CD4-positive, alpha-beta memory T cell (primary cell): ENCODE measurements around the gene HPS6. TPM values are rescaled to one million over a fixed set of nuclear protein-coding genes. Genes with fewer than 3 reads are reported as not detected.
A peak's percentile ranks its signal among the peaks of the same experiment; 100 is the strongest.
"Not testable (repeated sequence)": the region's sequence is repeated elsewhere in the genome, so short reads cannot be mapped to it uniquely, and the experiment has no call there.

Experiments
- CTCF ChIA-PET: fragments of 350-600 bp; sonication (Branson Sonifier 250); formaldehyde crosslinking; loops from one replicate; lab custom pipeline; 2021; ENCODE audit warnings: inconsistent platforms; ENCODE audit not compliant: partially characterized antibody; lab: Charles Lee
- POLR2A ChIA-PET: fragments of 350-600 bp; sonication (Branson Sonifier 250); formaldehyde crosslinking; loops from one replicate; lab custom pipeline; 2021; ENCODE audit not compliant: partially characterized antibody; lab: Charles Lee
- DNase-seq, 5 donors: peaks; one replicate each; pipeline versions ENCODE4 v3.0.0 to v3.0.0-alpha.2; 2020 to 2022; ENCODE audit warnings: mixed read lengths in 1 of 5
- H3K27ac ChIP-seq: one replicate; pipeline ENCODE4 v1.7.0; 2013; ENCODE audit warnings: low read depth, low read length
- H3K27me3 ChIP-seq: 2 replicates; pipeline ENCODE4 v1.7.0; 2013; ENCODE audit warnings: mild to moderate bottlenecking, low read length, moderate library complexity; ENCODE audit not compliant: insufficient read depth
- H3K36me3 ChIP-seq: 2 replicates; pipeline ENCODE4 v1.7.0; 2013; ENCODE audit warnings: mild to moderate bottlenecking, low read length, moderate library complexity; ENCODE audit not compliant: insufficient read depth
- H3K4me1 ChIP-seq: 2 replicates; pipeline ENCODE4 v1.7.0; 2013; ENCODE audit warnings: mild to moderate bottlenecking, low read length, moderate library complexity; ENCODE audit not compliant: insufficient read depth
- H3K4me3 ChIP-seq, 2 donors: one replicate each; pipeline ENCODE4 v1.7.0; 2013; ENCODE audit warnings: low read length in 2 of 2, mild to moderate bottlenecking in 1 of 2
- H3K9me3 ChIP-seq, 2 donors: one replicate each; pipeline ENCODE4 v1.7.0; 2013; ENCODE audit warnings: low read length in 2 of 2, control low read depth in 1 of 2; ENCODE audit not compliant: control insufficient read depth in 1 of 2
- H3K27ac Mint-ChIP-seq, 7 donors: one replicate each; pipeline ENCODE4 v1.8.0; 2020 to 2021; ENCODE audit warnings: mixed read lengths in 7 of 7, mild to moderate bottlenecking in 6 of 7, inconsistent platforms in 3 of 7, moderate library complexity in 3 of 7
- H3K27me3 Mint-ChIP-seq, 2 donors: one replicate each; pipeline ENCODE4 v1.8.0; 2020 to 2021; ENCODE audit warnings: mixed read lengths in 2 of 2
- H3K36me3 Mint-ChIP-seq, 2 donors: one replicate each; pipeline ENCODE4 v1.8.0; 2020 to 2021; ENCODE audit warnings: mixed read lengths in 2 of 2, inconsistent platforms in 1 of 2, mild to moderate bottlenecking in 1 of 2
- H3K4me1 Mint-ChIP-seq, 4 donors: one replicate each; pipeline ENCODE4 v1.8.0; 2020 to 2021; ENCODE audit warnings: mixed read lengths in 4 of 4, mild to moderate bottlenecking in 1 of 4
- H3K4me3 Mint-ChIP-seq, 8 donors: one replicate each; pipeline ENCODE4 v1.8.0; 2020 to 2021; ENCODE audit warnings: mixed read lengths in 8 of 8, mild to moderate bottlenecking in 7 of 8, moderate library complexity in 6 of 8, inconsistent platforms in 3 of 8
- H3K9me3 Mint-ChIP-seq, 8 donors: one replicate each; pipeline ENCODE4 v1.8.0; 2020 to 2021; ENCODE audit warnings: mixed read lengths in 8 of 8, mild to moderate bottlenecking in 5 of 8, inconsistent platforms in 3 of 8, moderate library complexity in 1 of 8
- intact Hi-C: fragments of 100-400 bp; cut with micrococcal nuclease; formaldehyde crosslinking; loops from one replicate; pipeline ENCODE4 v1.15.1; 2023
- polyA plus RNA-seq, 2 donors: library from polyadenylated mRNA; unstranded; fragments of 300-500 nt; fragmentation: Illumina TruSeq; gene quantifications; one replicate each; pipeline ENCODE4 v1.2.3, GENCODE V29; 2021
- total RNA-seq, 2 experiments: library from RNA; stranded (reverse); gene quantifications; one replicate each; pipeline ENCODE4 v1.2.3, GENCODE V29; 2021

Gene HPS6
- total and polyA plus RNA-seq, 4 experiments from 2014 or later: 25.1 to 27.9 (median 27.1) TPM

DNA sequence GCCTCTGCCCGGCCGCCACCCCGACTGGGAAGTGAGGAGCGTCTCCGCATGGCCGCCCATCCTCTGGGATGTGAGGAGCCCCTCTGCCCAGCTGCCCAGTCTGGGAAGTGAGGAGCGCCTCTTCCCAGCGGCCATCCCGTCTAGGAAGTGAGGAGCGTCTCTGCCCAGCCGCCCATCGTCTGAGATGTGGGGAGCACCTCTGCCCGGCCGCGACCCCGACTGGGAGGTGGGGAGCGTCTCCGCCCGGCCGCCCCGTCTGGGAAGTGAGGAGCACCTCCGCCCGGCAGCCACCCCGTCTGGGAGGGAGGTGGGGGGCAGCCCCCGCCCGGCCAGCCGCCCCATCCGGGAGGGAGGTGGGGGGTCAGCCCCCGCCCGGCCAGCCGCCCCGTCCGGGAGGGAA, 29.3 kb upstream of the HPS6 start:
- H3K4me3 Mint-ChIP-seq: not testable (repeated sequence)

DNA sequence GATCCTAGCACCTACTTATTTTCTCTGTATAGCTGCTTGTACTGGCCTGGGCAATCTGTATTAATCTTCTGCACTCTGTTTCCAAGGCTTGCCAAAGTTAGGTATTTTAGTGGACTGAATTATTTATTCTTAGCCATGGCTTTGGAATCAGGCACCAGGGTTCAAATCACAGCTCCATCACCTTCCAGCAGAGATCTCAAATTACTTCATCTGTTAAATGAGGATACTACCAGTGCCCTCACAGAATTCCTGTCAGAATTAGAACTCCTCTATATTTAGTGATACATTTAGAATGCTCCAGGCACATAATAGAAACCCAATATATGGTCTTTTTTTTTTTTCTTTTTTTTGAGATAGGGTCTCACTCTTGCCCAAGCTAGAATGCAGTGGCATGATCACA, 26.7 kb upstream of the HPS6 start:
- Mint-ChIP-seq H3K9me3 (no peaks in the 10 kb centered on the region), H3K36me3 (peaks cover 20 to 32% of the 10 kb centered on the region in 2 donors), H3K27ac (no peak overlapping the region), H3K4me3 (no peak overlapping the region), H3K4me1 (peaks cover 7 to 15% (median 12%) of the 10 kb centered on the region in 4 donors), H3K27me3 (no peaks in the 10 kb centered on the region)
- POLR2A ChIA-PET: no interaction called here
- Histone ChIP-seq H3K9me3 (no peaks in the 10 kb centered on the region), H3K4me3 (no peak overlapping the region), H3K27me3 (no peaks in the 10 kb centered on the region), H3K27ac (no peak overlapping the region), H3K36me3 (peaks cover 16% of the 10 kb centered on the region), H3K4me1 (peaks cover 7% of the 10 kb centered on the region)
- CTCF ChIA-PET: interaction anchor here (0.7 to 1.2 kb wide), 4 partner anchors 34 to 220 kb away, joined by 3 to 5 read pairs (median 3); partner anchors contain the start of gene OGA
- DNase-seq: no peak
- intact Hi-C loops: no loop called here

More for the DNA sequence above, 29.3 kb upstream of the HPS6 start:
- H3K9me3 Mint-ChIP-seq, H3K9me3 ChIP-seq, DNase-seq, H3K27me3 ChIP-seq, H3K27me3 Mint-ChIP-seq, H3K4me3 ChIP-seq, intact Hi-C loops, H3K4me1 ChIP-seq, H3K4me1 Mint-ChIP-seq, H3K27ac ChIP-seq, POLR2A ChIA-PET, H3K27ac Mint-ChIP-seq: not testable (repeated sequence)
- H3K36me3 ChIP-seq: peaks cover 29% of the 10 kb centered on the region
- CTCF ChIA-PET: interaction anchor here (0.6 kb wide), 1 partner anchor 16 kb away, joined by 5 read pairs; no protein-coding TSS in a partner anchor
- H3K36me3 Mint-ChIP-seq: peaks cover 38 to 51% of the 10 kb centered on the region in 2 donors

DNA sequence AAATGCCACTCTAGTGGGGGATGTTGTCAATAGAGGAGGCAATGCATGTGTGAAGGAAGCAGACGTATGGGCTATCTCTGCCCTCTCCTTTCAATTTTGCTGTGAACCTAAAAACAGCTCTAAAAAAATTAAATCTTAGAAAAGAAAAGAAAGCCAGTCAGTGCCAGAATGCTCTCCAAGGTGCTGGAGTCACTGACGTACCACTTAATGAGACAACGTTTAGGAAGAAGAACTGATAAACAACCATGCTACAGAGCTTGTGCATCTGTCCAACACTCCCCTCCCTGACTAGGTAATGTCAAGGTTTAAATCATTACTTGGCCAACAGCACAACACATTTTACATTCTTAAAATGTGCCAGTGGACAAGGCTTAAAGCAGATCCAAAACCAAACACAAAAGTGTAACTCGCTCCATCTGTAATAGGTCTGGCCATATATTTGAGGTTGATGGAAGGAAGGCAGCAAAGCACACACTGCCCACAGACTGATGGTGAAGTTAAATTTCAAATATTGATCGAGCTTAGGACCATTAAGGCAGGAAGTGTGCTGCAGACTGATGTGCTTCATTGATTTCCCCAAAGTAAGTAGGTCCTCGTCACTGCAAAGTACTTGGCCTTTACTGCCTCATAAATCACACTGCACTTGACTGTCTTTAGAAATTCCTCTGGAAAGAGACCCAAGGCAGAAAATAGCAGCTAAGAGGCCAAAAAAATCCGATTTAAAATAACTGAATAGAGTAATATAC, 24.7 kb upstream of the HPS6 start:
- Mint-ChIP-seq H3K27ac (peak overlapping the region in 1 of 7 donors; percentile 15), H3K9me3 (no peaks in the 10 kb centered on the region), H3K4me1 (peaks cover 14 to 28% (median 21%) of the 10 kb centered on the region in 4 donors), H3K36me3 (peaks cover 14 to 28% of the 10 kb centered on the region in 2 donors), H3K4me3 (no peak overlapping the region), H3K27me3 (no peaks in the 10 kb centered on the region)
- POLR2A ChIA-PET: no interaction called here
- Histone ChIP-seq H3K4me3 (no peak overlapping the region), H3K27me3 (no peaks in the 10 kb centered on the region), H3K36me3 (peaks cover 13% of the 10 kb centered on the region), H3K9me3 (no peaks in the 10 kb centered on the region), H3K27ac (no peak overlapping the region), H3K4me1 (peaks cover 7% of the 10 kb centered on the region)
- CTCF ChIA-PET: interaction anchor here (0.6 to 1.6 kb wide), 4 partner anchors 13 to 199 kb away, joined by 3 to 6 read pairs (median 4); no protein-coding TSS in a partner anchor
- intact Hi-C loops: no loop called here
- no peak for DNase-seq

DNA sequence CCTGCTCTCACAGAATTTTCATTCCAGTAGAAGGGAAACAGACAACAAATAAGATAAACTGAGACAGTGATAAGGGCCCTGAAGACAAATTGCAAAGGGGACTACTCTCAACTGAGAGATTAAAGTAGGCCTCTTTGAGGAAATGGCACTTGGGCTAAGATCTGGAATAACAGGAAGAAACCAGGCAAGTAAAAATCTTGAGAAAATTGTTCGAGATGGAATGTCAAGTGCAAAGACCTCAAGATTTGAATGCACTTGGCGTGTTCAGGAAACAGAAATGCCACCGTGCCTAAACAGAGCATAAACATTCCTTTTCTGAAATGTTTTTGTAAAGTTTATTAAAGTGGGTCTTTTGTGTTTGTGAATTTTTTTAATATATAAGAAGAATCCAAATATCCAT, 19.9 kb upstream of the HPS6 start:
- no peak overlapping the region for H3K4me3 Mint-ChIP-seq
- Histone ChIP-seq H3K27me3 (no peaks in the 10 kb centered on the region), H3K36me3 (no peaks in the 10 kb centered on the region), H3K9me3 (no peaks in the 10 kb centered on the region), H3K4me3 (no peak overlapping the region), H3K27ac (no peak overlapping the region), H3K4me1 (peaks cover 16% of the 10 kb centered on the region)
- H3K27ac Mint-ChIP-seq: no peak overlapping the region
- ChIA-PET CTCF (interaction anchor here (1.7 kb wide), 1 partner anchor 27 kb away, joined by 9 read pairs; no protein-coding TSS in a partner anchor), POLR2A (no interaction called here)
- no peak for DNase-seq
- intact Hi-C loops: no loop called here
- no peaks in the 10 kb centered on the region for H3K9me3 Mint-ChIP-seq
- peaks cover 30 to 62% (median 43%) of the 10 kb centered on the region in 4 donors for H3K4me1 Mint-ChIP-seq
- H3K27me3 Mint-ChIP-seq: no peaks in the 10 kb centered on the region
- H3K36me3 Mint-ChIP-seq: peaks cover 0 to 3% of the 10 kb centered on the region in 2 donors

DNA sequence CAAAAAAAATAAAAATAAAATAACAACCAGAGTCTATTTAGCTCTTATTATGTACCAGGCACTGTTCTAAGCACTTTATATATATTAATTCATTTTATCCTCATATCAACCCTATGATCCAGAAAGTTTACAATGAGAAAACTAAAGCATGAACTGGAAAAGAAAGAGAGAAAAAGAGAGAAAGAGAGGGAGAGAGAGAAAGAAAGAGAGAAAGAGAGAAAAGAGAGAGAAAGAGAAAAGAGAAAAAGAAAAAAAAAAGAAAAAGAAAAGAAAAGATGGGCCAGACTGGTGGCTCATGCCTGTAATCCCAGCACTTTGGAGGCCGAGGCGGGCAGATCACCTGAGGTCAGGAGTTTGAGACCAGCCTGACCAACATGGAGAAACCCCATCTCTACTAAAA, 19.1 kb upstream of the HPS6 start:
- Histone ChIP-seq H3K4me1 (peaks cover 18% of the 10 kb centered on the region), H3K36me3 (no peaks in the 10 kb centered on the region), H3K27me3 (no peaks in the 10 kb centered on the region), H3K9me3 (no peaks in the 10 kb centered on the region), H3K27ac (no peak overlapping the region), H3K4me3 (no peak overlapping the region)
- POLR2A ChIA-PET: no interaction called here
- no peaks in the 10 kb centered on the region for H3K27me3 Mint-ChIP-seq
- DNase-seq: no peak
- peaks cover 0 to 3% of the 10 kb centered on the region in 2 donors for H3K36me3 Mint-ChIP-seq
- H3K4me1 Mint-ChIP-seq: peaks cover 29 to 58% (median 39%) of the 10 kb centered on the region in 4 donors
- intact Hi-C loops: no loop called here
- no peaks in the 10 kb centered on the region for H3K9me3 Mint-ChIP-seq
- CTCF ChIA-PET: no interaction called here
- no peak overlapping the region for H3K27ac Mint-ChIP-seq
- H3K4me3 Mint-ChIP-seq: no peak overlapping the region

DNA sequence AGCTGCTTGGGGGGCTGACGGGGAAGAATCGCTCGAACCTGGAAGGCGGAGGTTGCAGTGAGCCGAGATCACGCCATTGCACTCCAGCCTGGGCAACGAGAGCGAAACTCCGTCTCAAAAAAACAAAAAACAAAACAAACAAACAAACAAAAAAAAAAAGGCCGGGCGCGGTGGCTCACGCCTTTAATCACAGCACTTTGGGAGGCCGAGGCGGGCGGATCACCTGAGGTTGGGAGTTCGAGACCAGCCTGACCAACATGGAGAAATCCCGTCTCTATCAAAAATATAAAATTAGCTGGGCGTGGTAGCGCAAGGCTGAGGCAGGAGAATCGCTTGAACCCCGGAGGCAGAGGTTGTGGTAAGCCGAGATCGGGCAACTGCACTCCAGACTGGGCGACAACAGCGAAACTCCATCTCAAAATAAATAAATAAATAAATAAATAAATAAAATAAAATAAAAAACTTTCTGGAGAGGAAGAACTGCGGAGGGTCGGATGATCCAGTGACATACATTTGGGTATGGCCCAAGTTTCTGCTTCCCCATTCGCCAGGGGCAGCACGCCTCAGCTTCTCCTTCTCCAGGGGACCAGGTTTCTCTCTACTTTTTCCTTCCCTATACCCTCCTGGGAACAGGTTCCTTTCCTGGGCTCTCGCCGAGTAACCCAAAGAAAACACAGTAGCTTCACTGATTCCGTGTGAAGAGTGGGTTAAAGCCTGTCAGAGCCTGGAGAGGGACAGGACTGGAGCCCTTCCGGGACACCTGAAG, 10.1 kb upstream of the HPS6 start:
- H3K36me3 ChIP-seq, H3K9me3 Mint-ChIP-seq, H3K27me3 ChIP-seq, H3K27me3 Mint-ChIP-seq, DNase-seq, H3K36me3 Mint-ChIP-seq, H3K9me3 ChIP-seq: not testable (repeated sequence)
- H3K27ac Mint-ChIP-seq: peak overlapping the region; percentile 94 to 97 (median 96)
- POLR2A ChIA-PET: interaction anchor here (0.8 to 3.4 kb wide), 14 partner anchors 12 to 658 kb away, joined by 3 to 49 read pairs (median 4); partner anchors contain the start of genes ACTR1A, HPS6, NOLC1 and OGA
- H3K27ac ChIP-seq: peak overlapping the region; percentile 88
- CTCF ChIA-PET: interaction anchor here (0.6 to 4.6 kb wide), 7 partner anchors 12 to 1859 kb away, joined by 3 to 21 read pairs (median 4); no protein-coding TSS in a partner anchor
- peaks cover 51% of the 10 kb centered on the region for H3K4me1 ChIP-seq
- H3K4me3 Mint-ChIP-seq: peak overlapping the region; percentile 95 to 98 (median 96)
- peaks cover 31 to 54% (median 42%) of the 10 kb centered on the region in 4 donors for H3K4me1 Mint-ChIP-seq
- intact Hi-C loops: loop anchor here (5.0 kb wide), 2 partner anchors 223 to 703 kb away; partner anchors contain the start of gene BTRC
- H3K4me3 ChIP-seq: peak overlapping the region; percentile 89 to 99
